ENCODE data around the gene GUCY1A2. TPM values are rescaled to one million over a fixed set of nuclear protein-coding genes. Genes with fewer than 3 reads are reported as not detected.

Gene GUCY1A2
- total RNA-seq, 1 donor from 2014 or later = 17.8 TPM

DNA sequence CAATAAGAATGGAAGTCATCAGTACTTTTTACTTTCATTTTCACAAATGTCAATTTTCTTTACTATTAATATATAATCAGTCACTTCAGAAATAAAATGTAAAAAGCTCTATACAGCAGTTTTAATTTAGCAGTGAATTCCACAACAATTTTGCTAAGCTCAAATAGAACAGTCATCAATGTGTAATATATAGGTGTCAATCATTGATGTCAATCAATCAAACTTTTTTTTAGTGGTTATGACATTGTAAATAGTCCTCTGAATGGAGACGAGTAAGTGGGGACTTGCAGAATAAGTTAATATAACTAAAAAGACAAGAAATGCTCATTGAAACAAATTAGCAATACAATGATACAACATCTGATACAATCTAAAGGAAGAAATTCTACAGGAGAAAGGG is 327.4 kb downstream of the GUCY1A2 start:
- FAIRE-seq (no peak), DNase-seq (ENCODE audit: low read depth) (no peak)
- H3K4me2 ChIP-seq (ENCODE audit: low read length) = no peak overlapping the region
- no peaks in the 10 kb centered on the region for H3K27me3 Mint-ChIP-seq (ENCODE audit: low read depth, unreplicated experiment)
- H3K4me3 Mint-ChIP-seq (ENCODE audit: unreplicated experiment) = no peak overlapping the region
- no peaks in the 10 kb centered on the region for H4K20me1 ChIP-seq (ENCODE audit: insufficient read depth, low read length)
- H3K27me3 ChIP-seq (ENCODE audit: insufficient read depth, low read length) = no peaks in the 10 kb centered on the region
- H3K4me1 Mint-ChIP-seq (ENCODE audit: low read depth, unreplicated experiment) = peaks cover 29% of the 10 kb centered on the region
- no peaks in the 10 kb centered on the region for H3K79me2 ChIP-seq (ENCODE audit: insufficient read depth, low read length)
- H3K4me1 ChIP-seq (ENCODE audit: insufficient read depth, low read length) = peaks cover 11% of the 10 kb centered on the region
- TF ChIP-seq, protein P1, sequence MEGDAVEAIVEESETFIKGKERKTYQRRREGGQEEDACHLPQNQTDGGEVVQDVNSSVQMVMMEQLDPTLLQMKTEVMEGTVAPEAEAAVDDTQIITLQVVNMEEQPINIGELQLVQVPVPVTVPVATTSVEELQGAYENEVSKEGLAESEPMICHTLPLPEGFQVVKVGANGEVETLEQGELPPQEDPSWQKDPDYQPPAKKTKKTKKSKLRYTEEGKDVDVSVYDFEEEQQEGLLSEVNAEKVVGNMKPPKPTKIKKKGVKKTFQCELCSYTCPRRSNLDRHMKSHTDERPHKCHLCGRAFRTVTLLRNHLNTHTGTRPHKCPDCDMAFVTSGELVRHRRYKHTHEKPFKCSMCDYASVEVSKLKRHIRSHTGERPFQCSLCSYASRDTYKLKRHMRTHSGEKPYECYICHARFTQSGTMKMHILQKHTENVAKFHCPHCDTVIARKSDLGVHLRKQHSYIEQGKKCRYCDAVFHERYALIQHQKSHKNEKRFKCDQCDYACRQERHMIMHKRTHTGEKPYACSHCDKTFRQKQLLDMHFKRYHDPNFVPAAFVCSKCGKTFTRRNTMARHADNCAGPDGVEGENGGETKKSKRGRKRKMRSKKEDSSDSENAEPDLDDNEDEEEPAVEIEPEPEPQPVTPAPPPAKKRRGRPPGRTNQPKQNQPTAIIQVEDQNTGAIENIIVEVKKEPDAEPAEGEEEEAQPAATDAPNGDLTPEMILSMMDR (IDR thresholded peaks at IDR 0.05; ENCODE audit: insufficient read depth, low read depth, low read length) = no peak
- TF ChIP-seq EZH2 (IDR thresholded peaks at IDR 0.05; ENCODE audit: insufficient read depth, low read length) = no peak
- H3K9ac ChIP-seq (ENCODE audit: low read length) = no peak overlapping the region
- H3K9me3 Mint-ChIP-seq (ENCODE audit: unreplicated experiment) = no peaks in the 10 kb centered on the region
- H3K27ac Mint-ChIP-seq (ENCODE audit: unreplicated experiment) = no peak overlapping the region
- no peak overlapping the region for H2AFZ ChIP-seq (ENCODE audit: low read depth, low read length)
- H3K9me3 ChIP-seq (ENCODE audit: insufficient read depth, low read depth, low read length) = no peaks in the 10 kb centered on the region
- peaks cover 4% of the 10 kb centered on the region for H3K36me3 Mint-ChIP-seq (ENCODE audit: low read depth, unreplicated experiment)
- no peak overlapping the region for H3K4me3 ChIP-seq (ENCODE audit: insufficient read depth, low read depth, low read length)
- H3K27ac ChIP-seq (ENCODE audit: low read depth, low read length) = no peak overlapping the region
- no peaks in the 10 kb centered on the region for H3K36me3 ChIP-seq (ENCODE audit: insufficient read depth, low read length)

GRCh38 chr11:106684944-106685343 is 333.3 kb downstream of the GUCY1A2 start:
- H3K9me3 Mint-ChIP-seq (ENCODE audit: unreplicated experiment) = no peaks in the 10 kb centered on the region
- H3K4me2 ChIP-seq (ENCODE audit: low read length) = no peak overlapping the region
- no peak for FAIRE-seq
- peaks cover 8% of the 10 kb centered on the region for H3K36me3 Mint-ChIP-seq (ENCODE audit: low read depth, unreplicated experiment)
- no peak overlapping the region for H3K27ac ChIP-seq (ENCODE audit: low read depth, low read length)
- H3K36me3 ChIP-seq (ENCODE audit: insufficient read depth, low read length) = no peaks in the 10 kb centered on the region
- H3K9me3 ChIP-seq (ENCODE audit: insufficient read depth, low read depth, low read length) = no peaks in the 10 kb centered on the region
- H3K27me3 Mint-ChIP-seq (ENCODE audit: low read depth, unreplicated experiment) = no peaks in the 10 kb centered on the region
- no peaks in the 10 kb centered on the region for H3K4me1 Mint-ChIP-seq (ENCODE audit: low read depth, unreplicated experiment)
- no peak overlapping the region for H3K9ac ChIP-seq (ENCODE audit: low read length)
- H3K27ac Mint-ChIP-seq (ENCODE audit: unreplicated experiment) = no peak overlapping the region
- H3K4me3 Mint-ChIP-seq (ENCODE audit: unreplicated experiment) = no peak overlapping the region
- no peak for DNase-seq (ENCODE audit: low read depth)
- TF ChIP-seq EZH2 (IDR thresholded peaks at IDR 0.05; ENCODE audit: insufficient read depth, low read length) = no peak
- TF ChIP-seq, protein P1 (IDR thresholded peaks at IDR 0.05; ENCODE audit: insufficient read depth, low read depth, low read length) = no peak
- no peak overlapping the region for H3K4me3 ChIP-seq (ENCODE audit: insufficient read depth, low read depth, low read length)
- H2AFZ ChIP-seq (ENCODE audit: low read depth, low read length) = no peak overlapping the region
- H3K27me3 ChIP-seq (ENCODE audit: insufficient read depth, low read length) = no peaks in the 10 kb centered on the region
- no peaks in the 10 kb centered on the region for H4K20me1 ChIP-seq (ENCODE audit: insufficient read depth, low read length)
- H3K4me1 ChIP-seq (ENCODE audit: insufficient read depth, low read length) = no peaks in the 10 kb centered on the region
- no peaks in the 10 kb centered on the region for H3K79me2 ChIP-seq (ENCODE audit: insufficient read depth, low read length)

- H3K4me3 ChIP-seq (ENCODE audit: insufficient read depth, low read depth, low read length) = no peak overlapping the region
- no peaks in the 10 kb centered on the region for H3K36me3 ChIP-seq (ENCODE audit: insufficient read depth, low read length)
- Mint-ChIP-seq H3K4me3 (ENCODE audit: unreplicated experiment) (no peak overlapping the region), H3K9me3 (ENCODE audit: unreplicated experiment) (no peaks in the 10 kb centered on the region), H3K4me1 (ENCODE audit: low read depth, unreplicated experiment) (no peaks in the 10 kb centered on the region), H3K27me3 (ENCODE audit: low read depth, unreplicated experiment) (no peaks in the 10 kb centered on the region), H3K27ac (ENCODE audit: unreplicated experiment) (no peak overlapping the region), H3K36me3 (ENCODE audit: low read depth, unreplicated experiment) (peaks cover 5% of the 10 kb centered on the region)
- H3K9me3 ChIP-seq (ENCODE audit: insufficient read depth, low read depth, low read length) = no peaks in the 10 kb centered on the region
- no peaks in the 10 kb centered on the region for H3K27me3 ChIP-seq (ENCODE audit: insufficient read depth, low read length)
- H3K4me1 ChIP-seq (ENCODE audit: insufficient read depth, low read length) = no peaks in the 10 kb centered on the region
- H2AFZ ChIP-seq (ENCODE audit: low read depth, low read length) = no peak overlapping the region
- no peaks in the 10 kb centered on the region for H3K79me2 ChIP-seq (ENCODE audit: insufficient read depth, low read length)
- DNase-seq (ENCODE audit: low read depth) (no peak), FAIRE-seq (no peak)
- no peak overlapping the region for H3K4me2 ChIP-seq (ENCODE audit: low read length)
- TF ChIP-seq, protein P1 (IDR thresholded peaks at IDR 0.05; ENCODE audit: insufficient read depth, low read depth, low read length) = no peak
- no peak for TF ChIP-seq EZH2 (IDR thresholded peaks at IDR 0.05; ENCODE audit: insufficient read depth, low read length)
- H3K27ac ChIP-seq (ENCODE audit: low read depth, low read length) = no peak overlapping the region
- no peak overlapping the region for H3K9ac ChIP-seq (ENCODE audit: low read length)
- no peaks in the 10 kb centered on the region for H4K20me1 ChIP-seq (ENCODE audit: insufficient read depth, low read length)
These were observed 334.8 kb downstream of the GUCY1A2 start for GRCh38 chr11:106683435-106683834.

Data from astrocyte (in vitro differentiated cells and primary cell).